ENCODE measurements around the gene PCDHGC3.

GRCh38 chr5:141427783-141428426 is 47.9 kb upstream of the PCDHGC3 start:
- TF ChIP-seq, protein P1, sequence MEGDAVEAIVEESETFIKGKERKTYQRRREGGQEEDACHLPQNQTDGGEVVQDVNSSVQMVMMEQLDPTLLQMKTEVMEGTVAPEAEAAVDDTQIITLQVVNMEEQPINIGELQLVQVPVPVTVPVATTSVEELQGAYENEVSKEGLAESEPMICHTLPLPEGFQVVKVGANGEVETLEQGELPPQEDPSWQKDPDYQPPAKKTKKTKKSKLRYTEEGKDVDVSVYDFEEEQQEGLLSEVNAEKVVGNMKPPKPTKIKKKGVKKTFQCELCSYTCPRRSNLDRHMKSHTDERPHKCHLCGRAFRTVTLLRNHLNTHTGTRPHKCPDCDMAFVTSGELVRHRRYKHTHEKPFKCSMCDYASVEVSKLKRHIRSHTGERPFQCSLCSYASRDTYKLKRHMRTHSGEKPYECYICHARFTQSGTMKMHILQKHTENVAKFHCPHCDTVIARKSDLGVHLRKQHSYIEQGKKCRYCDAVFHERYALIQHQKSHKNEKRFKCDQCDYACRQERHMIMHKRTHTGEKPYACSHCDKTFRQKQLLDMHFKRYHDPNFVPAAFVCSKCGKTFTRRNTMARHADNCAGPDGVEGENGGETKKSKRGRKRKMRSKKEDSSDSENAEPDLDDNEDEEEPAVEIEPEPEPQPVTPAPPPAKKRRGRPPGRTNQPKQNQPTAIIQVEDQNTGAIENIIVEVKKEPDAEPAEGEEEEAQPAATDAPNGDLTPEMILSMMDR (IDR thresholded peaks at IDR 0.05; ENCODE audit: low read depth, low read length) = no peak
- TF ChIP-seq POLR2A (IDR thresholded peaks at IDR 0.05; ENCODE audit: extremely low read depth, insufficient read length) = no peak
- TF ChIP-seq, protein P2, sequence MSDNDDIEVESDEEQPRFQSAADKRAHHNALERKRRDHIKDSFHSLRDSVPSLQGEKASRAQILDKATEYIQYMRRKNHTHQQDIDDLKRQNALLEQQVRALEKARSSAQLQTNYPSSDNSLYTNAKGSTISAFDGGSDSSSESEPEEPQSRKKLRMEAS (IDR thresholded peaks at IDR 0.05; ENCODE audit: low read depth, low read length) = no peak
- no peak for TF ChIP-seq MYC (IDR thresholded peaks at IDR 0.05; ENCODE audit: low read depth, low read length)

Measured in NB4 (cell line).